ENCODE results near the gene IMPDH1.

- TF ChIP-seq, protein P1, sequence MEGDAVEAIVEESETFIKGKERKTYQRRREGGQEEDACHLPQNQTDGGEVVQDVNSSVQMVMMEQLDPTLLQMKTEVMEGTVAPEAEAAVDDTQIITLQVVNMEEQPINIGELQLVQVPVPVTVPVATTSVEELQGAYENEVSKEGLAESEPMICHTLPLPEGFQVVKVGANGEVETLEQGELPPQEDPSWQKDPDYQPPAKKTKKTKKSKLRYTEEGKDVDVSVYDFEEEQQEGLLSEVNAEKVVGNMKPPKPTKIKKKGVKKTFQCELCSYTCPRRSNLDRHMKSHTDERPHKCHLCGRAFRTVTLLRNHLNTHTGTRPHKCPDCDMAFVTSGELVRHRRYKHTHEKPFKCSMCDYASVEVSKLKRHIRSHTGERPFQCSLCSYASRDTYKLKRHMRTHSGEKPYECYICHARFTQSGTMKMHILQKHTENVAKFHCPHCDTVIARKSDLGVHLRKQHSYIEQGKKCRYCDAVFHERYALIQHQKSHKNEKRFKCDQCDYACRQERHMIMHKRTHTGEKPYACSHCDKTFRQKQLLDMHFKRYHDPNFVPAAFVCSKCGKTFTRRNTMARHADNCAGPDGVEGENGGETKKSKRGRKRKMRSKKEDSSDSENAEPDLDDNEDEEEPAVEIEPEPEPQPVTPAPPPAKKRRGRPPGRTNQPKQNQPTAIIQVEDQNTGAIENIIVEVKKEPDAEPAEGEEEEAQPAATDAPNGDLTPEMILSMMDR (IDR thresholded peaks at IDR 0.05; ENCODE audit: low read length) = no peak
- TF ChIP-seq EZH2 (IDR thresholded peaks at IDR 0.05; ENCODE audit: borderline replicate concordance, low read length) = no peak
These were observed 49.5 kb downstream of the IMPDH1 start for GRCh38 chr7:128360359-128360678.

All from OCI-LY1 (cell line).